DND-41 (cell line): ENCODE data around the gene DLG2.

Source experiments
- ATAC-seq: fragments of 200-7000 bp; cut with Tn5 transposase; 3 replicates; pipeline ENCODE4 v1.9.1; 2021; ENCODE audit warnings: low read depth; ENCODE audit not compliant: insufficient read depth
- DNase-seq: peaks from one replicate; pipeline ENCODE4 v3.0.0-alpha.2; 2020
- H2AFZ ChIP-seq: 2 replicates; pipeline ENCODE4 v1.6.0; 2012; ENCODE audit warnings: low read depth, low read length
- H3K27ac ChIP-seq: 2 replicates; pipeline ENCODE4 v1.5.1; 2012; ENCODE audit warnings: low read length, inconsistent platforms
- H3K27me3 ChIP-seq: fragments of 200-600 bp; sonication (generic); 2 replicates; pipeline ENCODE4 v1.6.0; 2012; ENCODE audit warnings: low read length, mild to moderate bottlenecking, inconsistent platforms; ENCODE audit not compliant: insufficient read depth, poor library complexity
- H3K36me3 ChIP-seq: 2 replicates; pipeline ENCODE4 v1.5.1; 2012; ENCODE audit warnings: low read length, inconsistent platforms; ENCODE audit not compliant: insufficient read depth
- H3K4me1 ChIP-seq: 2 replicates; pipeline ENCODE4 v1.5.1; 2012; ENCODE audit warnings: mild to moderate bottlenecking, low read length; ENCODE audit not compliant: insufficient read depth
- H3K4me2 ChIP-seq: 2 replicates; pipeline ENCODE4 v1.6.0; 2012; ENCODE audit warnings: mild to moderate bottlenecking, moderate library complexity, low read length, inconsistent platforms; ENCODE audit not compliant: insufficient read depth
- H3K4me3 ChIP-seq, 2 experiments: fragments of 200-600 bp in 1 of 2; shearing (Covaris generic) in 1 of 2; 2 replicates each; pipeline ENCODE4 v1.5.1; 2012 to 2016; ENCODE audit warnings: inconsistent platforms in 2 of 2, low read length in 2 of 2, mild to moderate bottlenecking in 2 of 2, low read depth in 1 of 2, moderate library complexity in 1 of 2
- H3K79me2 ChIP-seq: 2 replicates; pipeline ENCODE4 v1.6.0; 2012; ENCODE audit warnings: low read length, inconsistent platforms; ENCODE audit not compliant: insufficient read depth
- H3K9ac ChIP-seq: 2 replicates; pipeline ENCODE4 v1.6.0; 2012; ENCODE audit warnings: low read depth, mild to moderate bottlenecking, inconsistent platforms, low read length, moderate library complexity
- H3K9me3 ChIP-seq: 2 replicates; pipeline ENCODE4 v1.5.1; 2012; ENCODE audit warnings: low read length, moderate library complexity, mild to moderate bottlenecking, inconsistent platforms; ENCODE audit not compliant: insufficient read depth, severe bottlenecking
- H4K20me1 ChIP-seq: 2 replicates; pipeline ENCODE4 v1.6.0; 2012; ENCODE audit warnings: low read length; ENCODE audit not compliant: insufficient read depth
- EZH2 ChIP-seq: IDR thresholded peaks from 3 replicates; pipeline ENCODE4 v1.6.1; 2012; ENCODE audit warnings: borderline replicate concordance, low read depth, mild to moderate bottlenecking, moderate library complexity, low read length, inconsistent platforms; ENCODE audit not compliant: severe bottlenecking
- TF ChIP-seq, protein P1 (sequence below): IDR thresholded peaks from 2 replicates; pipeline ENCODE4 v1.5.1; 2012; ENCODE audit warnings: borderline replicate concordance, low read length, moderate library complexity, mild to moderate bottlenecking; ENCODE audit not compliant: poor library complexity, severe bottlenecking; ENCODE audit errors: extremely low read depth

Gene DLG2

GRCh38 chr11:83643115-83643514 lies 1984.0 kb downstream of the DLG2 start:
- no peaks in the 10 kb centered on the region for H3K4me1 ChIP-seq
- H3K4me2 ChIP-seq: no peak overlapping the region
- DNase-seq: no peak
- no peaks in the 10 kb centered on the region for H4K20me1 ChIP-seq
- TF ChIP-seq, protein P1, sequence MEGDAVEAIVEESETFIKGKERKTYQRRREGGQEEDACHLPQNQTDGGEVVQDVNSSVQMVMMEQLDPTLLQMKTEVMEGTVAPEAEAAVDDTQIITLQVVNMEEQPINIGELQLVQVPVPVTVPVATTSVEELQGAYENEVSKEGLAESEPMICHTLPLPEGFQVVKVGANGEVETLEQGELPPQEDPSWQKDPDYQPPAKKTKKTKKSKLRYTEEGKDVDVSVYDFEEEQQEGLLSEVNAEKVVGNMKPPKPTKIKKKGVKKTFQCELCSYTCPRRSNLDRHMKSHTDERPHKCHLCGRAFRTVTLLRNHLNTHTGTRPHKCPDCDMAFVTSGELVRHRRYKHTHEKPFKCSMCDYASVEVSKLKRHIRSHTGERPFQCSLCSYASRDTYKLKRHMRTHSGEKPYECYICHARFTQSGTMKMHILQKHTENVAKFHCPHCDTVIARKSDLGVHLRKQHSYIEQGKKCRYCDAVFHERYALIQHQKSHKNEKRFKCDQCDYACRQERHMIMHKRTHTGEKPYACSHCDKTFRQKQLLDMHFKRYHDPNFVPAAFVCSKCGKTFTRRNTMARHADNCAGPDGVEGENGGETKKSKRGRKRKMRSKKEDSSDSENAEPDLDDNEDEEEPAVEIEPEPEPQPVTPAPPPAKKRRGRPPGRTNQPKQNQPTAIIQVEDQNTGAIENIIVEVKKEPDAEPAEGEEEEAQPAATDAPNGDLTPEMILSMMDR: no peak
- TF ChIP-seq EZH2: no peak
- H3K9me3 ChIP-seq: no peaks in the 10 kb centered on the region
- H3K27ac ChIP-seq: no peak overlapping the region
- H2AFZ ChIP-seq: no peak overlapping the region
- no peaks in the 10 kb centered on the region for H3K79me2 ChIP-seq
- H3K4me3 ChIP-seq: no peak overlapping the region
- no peak overlapping the region for H3K9ac ChIP-seq
- no peaks in the 10 kb centered on the region for H3K27me3 ChIP-seq
- no peak for ATAC-seq
- no peaks in the 10 kb centered on the region for H3K36me3 ChIP-seq

DNA sequence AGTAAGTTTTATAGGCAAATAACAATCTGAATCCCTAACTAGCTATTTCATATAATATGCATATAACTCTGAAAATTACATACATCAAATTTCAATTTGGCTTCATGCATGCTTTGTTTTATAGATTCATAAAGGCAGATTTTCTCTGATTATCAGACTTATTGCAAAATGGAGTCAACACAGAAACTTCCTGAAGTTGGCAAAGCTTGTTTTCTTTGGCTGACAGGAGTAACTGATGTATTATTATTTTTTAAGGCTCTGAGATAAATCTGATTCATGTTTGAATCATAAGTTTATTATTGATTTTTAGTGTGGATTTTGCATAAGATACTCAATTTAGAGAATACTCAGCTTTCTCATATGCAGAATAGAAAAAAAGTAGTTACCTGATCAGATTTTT lies 1984.6 kb downstream of the DLG2 start:
- TF ChIP-seq, protein P1: no peak
- TF ChIP-seq EZH2: no peak
- H3K9me3 ChIP-seq: no peaks in the 10 kb centered on the region
- H3K4me2 ChIP-seq: no peak overlapping the region
- H3K27ac ChIP-seq: no peak overlapping the region
- DNase-seq: no peak
- H4K20me1 ChIP-seq: no peaks in the 10 kb centered on the region
- no peak overlapping the region for H3K4me3 ChIP-seq
- no peaks in the 10 kb centered on the region for H3K27me3 ChIP-seq
- ATAC-seq: no peak
- no peak overlapping the region for H3K9ac ChIP-seq
- H2AFZ ChIP-seq: no peak overlapping the region
- no peaks in the 10 kb centered on the region for H3K36me3 ChIP-seq
- H3K79me2 ChIP-seq: no peaks in the 10 kb centered on the region
- H3K4me1 ChIP-seq: no peaks in the 10 kb centered on the region

DNA sequence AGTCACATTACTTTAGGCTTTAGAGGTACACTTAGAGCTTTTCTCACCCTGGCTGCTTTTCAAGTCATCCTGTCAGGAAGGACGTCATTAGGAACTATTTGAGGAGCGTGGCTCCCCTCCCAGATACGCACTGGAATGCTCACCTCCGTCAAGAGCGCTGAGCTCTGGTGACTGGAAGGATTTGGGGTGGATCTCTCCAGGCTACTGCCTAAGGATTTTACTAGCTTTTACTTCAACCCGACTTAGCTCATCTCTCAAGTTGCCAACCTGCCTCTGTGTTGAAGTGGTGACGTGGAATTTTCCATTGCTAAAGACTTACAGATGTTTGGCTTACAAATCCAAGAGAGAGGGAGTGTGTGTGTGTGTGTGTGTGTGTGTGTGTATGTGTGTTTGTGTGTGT lies 1985.6 kb downstream of the DLG2 start:
- no peak for TF ChIP-seq EZH2
- TF ChIP-seq, protein P1: no peak
- no peak for DNase-seq

More for the DNA sequence above, 1985.6 kb downstream of the DLG2 start:
- Histone ChIP-seq H3K4me3 (no peak overlapping the region), H3K36me3 (no peaks in the 10 kb centered on the region), H3K27me3 (no peaks in the 10 kb centered on the region), H2AFZ (no peak overlapping the region), H4K20me1 (no peaks in the 10 kb centered on the region), H3K27ac (no peak overlapping the region), H3K9me3 (no peaks in the 10 kb centered on the region), H3K79me2 (no peaks in the 10 kb centered on the region), H3K4me2 (no peak overlapping the region), H3K4me1 (no peaks in the 10 kb centered on the region), H3K9ac (no peak overlapping the region)
- no peak for ATAC-seq
